NCI-H146 (cell line): Measurements from ENCODE around the gene ATP6V1G1.
"Not testable (repeated sequence)": the region's sequence is repeated elsewhere in the genome, so short reads cannot be mapped to it uniquely, and the experiment has no call there.

ENCODE experiments used
- DNase-seq: peaks from one replicate; lab custom pipeline; 2025; lab: John Stamatoyannopoulos, UW

Gene ATP6V1G1, protein sequence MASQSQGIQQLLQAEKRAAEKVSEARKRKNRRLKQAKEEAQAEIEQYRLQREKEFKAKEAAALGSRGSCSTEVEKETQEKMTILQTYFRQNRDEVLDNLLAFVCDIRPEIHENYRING

DNA sequence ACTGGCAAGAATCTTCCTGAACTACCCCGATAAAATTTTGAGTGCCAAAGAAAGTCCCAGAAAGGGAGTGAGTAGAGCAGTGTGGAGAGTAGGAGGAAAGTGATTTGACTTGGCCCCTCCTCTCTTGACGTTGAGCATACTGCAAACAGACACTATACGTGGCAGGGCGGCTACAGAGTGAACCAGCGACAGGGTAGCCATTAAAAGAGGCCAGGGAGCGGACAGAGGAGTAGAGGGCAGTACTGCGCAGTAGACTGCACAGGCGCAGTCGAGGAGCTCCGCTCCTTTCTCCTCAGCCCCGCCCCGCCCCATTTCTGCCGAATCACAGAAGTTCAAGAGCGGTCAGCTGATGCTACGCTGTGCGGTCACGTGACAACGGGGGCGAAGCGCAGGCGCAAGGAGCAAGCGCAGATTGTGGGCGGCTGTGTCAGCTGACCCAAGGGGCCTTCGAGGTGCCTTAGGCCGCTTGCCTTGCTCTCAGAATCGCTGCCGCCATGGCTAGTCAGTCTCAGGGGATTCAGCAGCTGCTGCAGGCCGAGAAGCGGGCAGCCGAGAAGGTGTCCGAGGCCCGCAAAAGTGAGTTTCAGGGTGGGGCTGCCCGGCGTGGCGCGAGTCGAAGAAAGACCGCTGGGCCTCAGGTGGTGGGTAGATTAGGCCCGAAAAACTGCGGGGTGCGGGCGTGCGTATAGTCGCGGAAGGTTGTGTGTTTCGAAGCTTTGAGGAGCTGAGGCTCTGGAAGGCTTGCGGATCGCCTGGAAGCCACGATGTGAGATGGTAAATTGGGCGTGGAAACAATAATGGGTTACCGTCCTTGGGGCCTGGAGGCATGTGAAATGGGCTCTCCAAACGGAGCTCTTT, at the start of gene ATP6V1G1:
Gene ATP6V1G1, plus strand, starts transcription at position 425 of the 858 bp plus-strand sequence. Its CDS starts 70 bp downstream, at position 495.
- peak; percentile 97 for DNase-seq

DNA sequence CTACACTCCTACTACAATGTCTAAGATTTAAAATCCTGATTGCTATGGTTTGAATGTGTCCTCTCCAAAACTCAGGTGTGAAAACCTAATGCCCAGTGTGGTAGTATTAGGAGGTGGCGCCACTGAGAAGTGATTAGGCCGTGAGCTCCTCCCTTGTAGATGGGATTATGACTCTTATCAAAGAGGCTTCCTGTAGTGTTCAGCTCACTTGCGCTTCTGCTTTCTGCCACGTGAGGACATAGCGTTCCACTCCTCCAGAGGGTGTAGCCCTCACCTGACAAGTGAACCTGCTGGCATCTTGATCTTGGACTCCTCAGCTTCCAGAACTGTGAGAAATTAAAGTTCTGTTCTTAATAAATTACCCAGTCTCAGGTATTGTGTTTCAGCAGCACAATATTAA, 49.3 kb upstream of the ATP6V1G1 start:
- DNase-seq = peak; percentile 21

DNA sequence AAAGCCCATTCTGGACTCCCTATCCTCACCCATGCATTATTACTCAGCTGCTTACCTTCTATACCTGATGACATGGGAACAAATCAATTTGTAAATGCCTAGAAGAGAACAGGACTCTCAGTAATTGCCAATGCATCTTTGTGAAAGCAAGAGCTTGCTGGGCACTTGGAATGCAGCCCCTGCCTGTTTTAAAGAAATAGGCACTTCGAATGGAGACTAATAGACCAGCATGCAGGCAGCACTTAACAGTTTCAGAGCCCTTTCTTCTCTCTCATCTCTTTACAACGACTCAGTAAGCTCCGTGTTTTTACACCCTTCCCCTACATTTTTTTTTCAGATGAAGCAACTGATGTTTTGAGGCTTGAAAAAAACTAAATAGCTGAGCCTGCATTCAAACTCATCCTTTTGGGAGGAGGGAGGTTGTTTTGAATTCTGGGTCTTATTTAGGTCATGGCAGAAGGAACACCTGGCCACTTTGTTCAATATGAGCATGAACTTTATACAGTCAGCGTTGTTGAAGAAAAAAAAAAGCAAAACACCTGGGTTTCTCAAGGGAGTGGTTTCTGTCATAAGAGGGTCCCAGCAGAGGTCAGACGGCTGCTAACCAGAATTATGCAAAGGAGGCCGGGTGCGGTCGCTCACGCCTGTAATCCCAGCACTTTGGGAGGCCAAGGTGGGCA, 47.7 kb upstream of the ATP6V1G1 start:
- DNase-seq = no peak

DNA sequence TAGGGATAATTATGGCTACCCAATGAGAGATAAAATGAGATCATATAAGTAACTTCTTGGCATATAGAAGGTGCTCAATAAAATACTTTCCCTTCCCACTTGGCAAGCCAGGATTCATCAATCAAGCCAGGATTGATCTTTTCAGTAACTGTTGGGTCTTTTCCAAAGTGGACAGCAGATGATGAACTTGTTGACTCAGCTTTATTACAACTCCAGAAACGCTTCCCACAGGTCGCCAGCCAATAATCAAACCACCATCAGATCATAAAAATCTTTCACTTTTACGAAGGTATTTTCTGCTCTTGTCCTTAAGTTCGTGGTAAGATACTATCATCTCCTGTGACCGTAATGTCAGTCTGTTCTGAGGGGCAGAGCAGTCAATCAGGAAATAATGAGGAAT, 42.5 kb upstream of the ATP6V1G1 start:
- no peak for DNase-seq

DNA sequence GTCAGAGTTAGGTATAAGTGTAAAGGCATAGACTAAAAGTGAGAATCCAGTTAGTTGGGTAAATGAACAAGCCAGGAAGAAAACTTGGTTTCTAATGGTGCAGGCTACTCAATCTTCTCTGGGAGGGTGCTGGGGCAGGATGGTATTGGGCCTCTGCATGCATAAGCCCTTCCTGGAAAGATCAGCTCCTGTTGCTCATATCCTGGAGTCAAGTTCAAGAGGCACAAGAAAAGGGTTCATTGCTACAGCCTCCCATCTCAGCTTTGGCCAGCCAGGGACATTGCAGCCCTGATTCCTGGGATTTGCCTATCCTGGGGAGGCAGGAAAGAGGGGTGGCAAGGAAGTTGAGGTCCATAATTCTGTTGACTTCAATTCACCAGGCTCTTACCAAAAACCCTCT, 40.7 kb upstream of the ATP6V1G1 start:
- no peak for DNase-seq

DNA sequence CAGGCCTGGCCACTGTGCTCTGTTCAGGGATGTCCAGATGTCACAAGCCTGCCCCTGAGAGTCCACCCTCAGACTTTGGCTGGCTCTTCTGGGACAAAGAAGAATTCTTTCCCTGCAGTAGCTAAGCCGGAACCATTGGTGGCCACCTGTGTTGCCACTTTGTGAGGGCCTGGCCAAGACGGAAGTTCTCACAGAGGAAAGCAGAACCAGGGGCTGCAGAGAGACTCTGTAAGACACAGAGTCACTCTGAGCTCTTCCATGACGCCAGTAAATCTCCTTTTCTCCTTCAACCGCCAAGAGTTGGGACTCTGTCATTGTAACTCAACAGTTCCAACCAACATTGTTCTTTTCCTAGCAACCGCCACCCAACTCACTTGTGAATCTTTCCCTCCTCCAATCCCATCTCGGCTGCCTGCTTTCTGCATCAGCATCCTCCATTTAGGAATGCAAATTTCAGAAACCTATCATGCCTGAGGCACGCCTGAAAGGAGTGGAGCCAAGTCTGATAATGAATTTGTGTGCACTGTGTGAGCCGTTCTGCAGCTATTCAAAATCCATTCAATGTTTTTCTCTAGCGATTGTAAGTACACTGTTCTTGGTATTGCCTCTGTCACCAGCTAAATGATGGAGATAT, 37.8 kb upstream of the ATP6V1G1 start:
- DNase-seq = no peak

DNA sequence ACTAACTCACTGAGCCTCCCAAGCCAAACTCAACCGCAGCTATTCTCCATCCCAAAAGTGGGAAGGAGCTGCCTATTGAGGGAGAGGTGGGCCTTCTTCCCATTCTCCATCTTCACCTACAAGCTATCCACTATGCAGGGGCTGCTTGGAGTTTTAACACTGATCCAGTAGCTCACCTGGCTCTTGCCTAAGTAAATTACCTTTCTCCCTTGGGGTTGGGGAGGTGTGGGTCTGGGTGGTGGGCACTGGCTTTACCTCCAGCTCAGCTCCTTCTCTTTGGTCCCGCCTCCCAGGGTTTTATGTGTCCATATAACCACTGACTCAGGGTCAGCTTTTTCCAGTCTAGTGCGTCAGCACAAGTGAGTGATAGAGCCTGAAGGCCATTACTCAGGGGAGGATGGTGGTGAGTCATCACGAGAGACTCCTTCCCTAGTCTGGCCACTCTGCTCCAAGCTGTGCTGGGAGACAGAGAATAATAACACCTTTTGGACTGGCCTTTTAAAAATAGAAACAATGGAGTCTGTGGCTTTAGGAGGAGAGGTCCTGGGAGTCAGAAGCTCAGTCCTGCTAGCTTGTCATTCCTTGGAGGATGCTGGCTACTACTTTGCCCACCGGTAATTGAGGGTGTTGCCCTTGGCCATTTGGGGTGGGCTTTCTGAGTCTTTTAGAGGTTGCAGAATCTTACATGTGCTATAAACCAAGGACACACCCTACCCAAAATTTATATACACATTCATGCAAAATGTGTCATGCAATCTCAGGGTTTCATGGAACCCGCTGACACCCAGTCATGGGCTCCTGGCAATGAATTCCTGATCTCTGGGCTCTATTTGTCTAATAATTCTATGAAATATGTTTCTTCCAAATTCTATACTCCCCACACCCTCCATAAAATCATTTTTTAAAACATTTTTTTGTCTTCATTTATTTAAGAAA, 35.6 kb upstream of the ATP6V1G1 start:
- no peak for DNase-seq

DNA sequence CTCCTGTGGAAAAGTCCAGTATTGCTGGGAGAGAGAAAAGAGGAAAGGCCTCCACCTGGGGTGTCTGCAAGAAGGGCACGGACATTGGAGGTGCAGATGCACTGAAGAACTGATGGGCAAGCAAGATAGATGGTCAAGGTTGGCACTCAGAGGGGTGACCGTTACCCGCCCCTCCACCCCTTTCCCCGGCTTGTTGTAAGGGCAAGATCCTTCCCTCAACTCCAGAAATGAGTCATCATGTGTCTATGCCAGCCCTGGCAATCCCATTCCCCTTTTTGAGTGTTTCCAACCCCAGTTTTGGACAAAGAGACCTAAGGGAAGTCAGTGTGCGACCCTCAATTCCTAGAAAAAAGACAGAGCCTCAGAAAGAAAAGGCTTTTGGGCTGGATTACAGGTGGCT, 34.9 kb upstream of the ATP6V1G1 start:
- DNase-seq = no peak

DNA sequence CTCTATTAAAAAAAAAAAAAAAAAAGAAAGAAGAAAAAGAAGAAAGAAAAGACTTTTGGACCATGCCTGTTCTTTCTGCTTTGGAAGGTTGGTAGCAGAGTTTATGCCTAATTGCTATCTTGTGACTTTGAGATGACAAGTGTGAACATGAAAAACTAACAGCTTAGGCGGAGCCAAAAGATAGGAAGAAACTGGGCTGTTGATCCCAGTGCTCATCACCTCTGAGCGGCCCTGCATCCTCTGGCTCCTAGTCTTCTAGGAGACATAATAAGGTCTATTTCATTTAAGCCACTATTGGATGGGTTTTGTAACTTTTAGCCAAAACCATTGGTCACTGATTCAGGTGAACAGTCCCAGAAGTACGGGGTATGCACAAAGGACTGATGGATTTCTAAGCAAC, 34.4 kb upstream of the ATP6V1G1 start:
- no peak for DNase-seq

DNA sequence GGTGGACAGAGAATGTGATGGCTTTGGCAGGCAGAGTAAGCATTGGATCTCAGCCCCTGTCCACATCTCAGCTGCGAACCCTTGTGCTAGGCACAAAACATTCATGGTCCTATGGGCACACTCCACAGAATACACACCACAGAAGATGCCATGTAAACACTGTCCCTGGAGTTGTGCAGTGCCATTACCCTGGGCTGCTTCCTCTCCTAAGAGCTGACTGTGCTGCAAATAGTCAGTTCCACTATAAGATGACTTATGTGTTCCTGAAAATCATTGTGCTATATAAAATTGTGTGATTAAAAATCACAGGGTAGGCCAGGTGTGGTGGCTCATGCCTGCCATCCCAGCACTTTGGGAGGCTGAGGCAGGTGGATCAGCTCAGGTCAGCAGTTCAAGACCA, 31.9 kb upstream of the ATP6V1G1 start:
- no peak for DNase-seq

DNA sequence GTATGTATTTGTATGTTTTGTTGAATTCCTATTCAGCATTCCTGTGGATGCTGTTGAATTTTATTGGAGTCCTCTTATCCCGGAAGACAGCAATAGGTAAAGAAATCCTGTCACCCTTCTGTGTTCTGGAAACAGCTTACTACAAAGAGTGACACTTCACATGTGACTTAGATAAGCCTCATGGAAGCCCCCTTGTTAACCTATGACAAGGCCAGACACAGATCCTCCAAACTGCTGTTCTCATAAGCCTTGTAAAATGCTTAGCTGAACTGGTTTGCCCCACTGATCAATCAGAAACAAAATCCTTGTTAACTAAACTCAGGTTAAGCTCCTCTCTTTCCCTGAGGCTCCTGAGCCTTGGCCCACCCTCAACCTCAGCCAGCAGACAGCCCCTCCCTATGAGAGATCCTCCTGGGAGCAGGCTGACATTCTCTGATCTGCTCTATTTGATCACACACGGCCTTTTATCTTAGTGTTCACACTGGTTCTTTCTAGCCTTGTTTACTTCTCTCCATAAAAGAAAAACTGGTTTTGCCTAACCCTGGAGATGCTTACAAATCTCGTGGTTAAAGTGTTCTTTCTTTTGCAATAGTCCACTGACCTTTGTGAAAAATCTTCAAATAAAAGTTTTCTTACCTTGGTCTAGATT, 29.4 kb upstream of the ATP6V1G1 start:
- DNase-seq = no peak

DNA sequence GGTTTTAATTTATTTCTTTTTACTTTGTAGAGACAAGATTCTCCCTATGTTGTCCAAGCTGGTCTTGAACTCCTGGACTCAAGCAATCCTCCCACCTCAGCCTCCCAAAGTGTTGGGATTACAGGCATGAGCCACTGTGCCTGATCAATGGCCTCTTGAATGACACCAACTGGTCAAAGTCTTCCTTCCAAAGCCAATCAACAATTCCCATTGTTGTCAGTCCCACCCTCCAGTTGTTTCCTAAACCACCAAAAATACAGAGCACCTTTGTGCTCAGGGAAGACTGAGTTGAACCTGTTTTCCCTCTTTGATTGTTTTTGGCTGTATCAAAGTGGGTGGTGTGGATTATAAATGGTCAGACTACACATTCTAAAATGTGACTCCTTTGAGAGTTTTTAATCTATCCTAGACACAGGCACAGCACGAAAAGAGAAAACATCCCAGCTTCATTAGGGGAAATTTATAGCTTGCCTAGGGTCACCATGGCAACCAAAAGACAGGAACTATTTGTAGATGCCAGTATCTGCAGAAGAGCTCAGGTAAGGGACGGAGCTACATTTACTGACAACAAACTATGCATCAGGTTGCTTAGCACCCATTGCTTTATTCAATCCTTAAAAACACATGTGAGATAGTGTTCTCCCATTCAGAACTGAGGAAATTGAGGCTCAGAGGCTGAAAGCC, 27.6 kb upstream of the ATP6V1G1 start:
- DNase-seq = no peak

DNA sequence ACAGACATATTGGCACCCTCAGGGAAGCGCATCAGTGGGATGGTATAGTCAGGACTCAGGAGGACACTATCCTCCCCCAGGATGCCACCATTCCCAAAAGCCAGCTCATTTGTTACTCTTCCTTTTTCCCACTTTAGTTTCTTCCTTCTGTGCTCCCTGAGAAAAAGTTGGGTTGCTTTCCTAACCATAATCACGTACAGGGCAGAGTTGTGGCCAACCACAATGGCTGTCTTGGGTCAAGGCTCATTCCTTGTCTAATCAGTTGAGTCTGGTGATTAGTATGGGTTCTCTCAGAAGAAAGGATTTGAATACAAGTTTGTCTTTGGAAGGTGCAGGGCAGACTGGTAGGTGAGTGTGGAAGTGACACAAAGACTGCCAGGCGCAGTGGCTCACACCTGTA, 26.6 kb upstream of the ATP6V1G1 start:
- no peak for DNase-seq

DNA sequence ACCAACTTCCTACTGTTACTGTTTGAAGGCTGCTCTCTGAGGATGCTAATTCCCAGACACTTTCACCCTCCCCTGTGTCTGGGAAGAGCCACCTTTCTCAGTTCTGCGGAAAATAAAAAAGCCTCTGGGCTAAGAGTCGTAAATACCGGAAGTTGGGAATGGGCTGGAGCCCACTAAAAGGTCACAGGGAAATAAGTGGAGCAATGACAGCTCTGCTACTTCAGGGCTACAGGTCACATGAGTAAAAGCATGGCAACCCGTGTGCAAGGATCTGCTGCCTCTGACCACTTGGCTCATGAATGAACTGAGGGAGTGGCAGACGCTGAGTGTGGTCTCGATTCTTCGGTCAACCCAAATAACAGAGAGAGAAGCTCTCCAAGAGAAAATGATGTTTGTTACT, 25.8 kb upstream of the ATP6V1G1 start:
- no peak for DNase-seq

DNA sequence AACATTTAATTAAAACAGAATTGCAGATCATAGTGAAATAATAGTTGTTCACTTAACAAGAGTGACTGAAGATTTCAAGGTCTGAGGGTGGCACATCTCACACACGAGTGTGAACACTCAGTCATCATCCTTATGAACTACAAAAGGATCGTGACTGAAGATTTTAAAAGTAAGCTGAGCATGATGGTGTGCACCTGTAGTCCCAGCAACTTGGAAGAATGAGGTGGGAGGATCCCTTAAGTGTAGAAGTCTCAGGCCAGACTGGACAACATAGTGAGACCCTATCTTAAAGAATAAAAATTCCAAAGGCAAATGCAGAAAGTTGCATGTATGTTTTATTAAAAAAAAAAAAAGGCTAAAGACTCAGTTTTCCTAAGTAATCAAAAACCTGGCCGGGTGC, 22.4 kb upstream of the ATP6V1G1 start:
- no peak for DNase-seq

DNA sequence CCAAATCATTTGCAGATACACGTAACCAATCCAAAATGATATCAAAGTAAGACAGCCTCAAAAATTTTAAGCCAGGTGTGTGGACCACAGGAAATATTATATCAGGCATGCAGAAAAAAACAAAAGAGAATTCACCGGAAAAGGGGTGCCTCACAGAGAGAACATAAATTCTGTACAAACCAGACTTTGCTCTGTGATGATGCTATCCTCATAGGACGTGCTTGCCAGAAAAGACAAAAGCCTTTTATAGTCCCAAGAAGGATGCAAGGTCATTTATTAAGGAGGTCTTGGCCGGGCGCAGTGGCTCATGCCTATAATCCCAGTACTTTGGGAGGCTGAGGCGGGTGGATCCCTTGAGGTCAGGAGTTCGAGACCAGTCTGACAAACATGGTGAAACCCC, 16.8 kb upstream of the ATP6V1G1 start:
- DNase-seq = no peak

DNA sequence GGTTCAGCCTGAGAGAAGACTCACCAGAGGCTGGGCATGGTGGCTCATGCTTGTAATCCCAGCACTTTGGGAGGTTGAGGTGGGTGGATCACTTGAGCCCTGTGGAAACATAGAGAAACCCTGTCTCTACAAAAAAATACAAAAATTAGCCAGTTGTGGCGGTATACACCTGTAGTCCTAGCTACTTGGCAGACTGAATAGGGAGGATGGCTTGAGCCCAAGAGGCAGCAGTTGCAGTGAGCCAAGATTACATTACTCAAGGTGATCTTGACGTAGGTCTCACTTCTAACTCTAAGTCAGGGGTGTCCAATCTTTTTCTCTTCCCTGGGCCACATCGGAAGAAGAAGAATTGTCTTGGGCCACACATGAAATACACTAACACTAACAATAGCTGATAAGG, 16.2 kb upstream of the ATP6V1G1 start:
- DNase-seq = no peak

DNA sequence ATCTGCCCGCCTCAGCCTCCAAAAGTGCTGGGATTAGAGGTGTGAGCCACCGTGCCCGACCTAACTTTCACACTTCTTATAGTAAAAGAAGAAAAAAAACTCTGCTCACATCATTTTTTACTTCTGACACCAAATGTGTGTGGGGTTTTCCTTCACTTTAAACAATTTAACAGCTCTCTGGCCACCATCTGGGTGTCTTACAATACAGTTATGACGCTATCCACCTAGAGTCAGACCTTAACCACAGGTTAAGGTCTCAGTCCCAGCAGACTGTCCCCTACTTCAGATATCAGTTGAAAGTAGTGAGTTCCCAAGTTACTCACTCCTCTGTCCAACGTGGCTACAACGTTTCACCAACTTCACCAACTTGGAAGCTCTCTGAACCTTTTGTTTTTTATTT, 15.4 kb upstream of the ATP6V1G1 start:
- DNase-seq = no peak

DNA sequence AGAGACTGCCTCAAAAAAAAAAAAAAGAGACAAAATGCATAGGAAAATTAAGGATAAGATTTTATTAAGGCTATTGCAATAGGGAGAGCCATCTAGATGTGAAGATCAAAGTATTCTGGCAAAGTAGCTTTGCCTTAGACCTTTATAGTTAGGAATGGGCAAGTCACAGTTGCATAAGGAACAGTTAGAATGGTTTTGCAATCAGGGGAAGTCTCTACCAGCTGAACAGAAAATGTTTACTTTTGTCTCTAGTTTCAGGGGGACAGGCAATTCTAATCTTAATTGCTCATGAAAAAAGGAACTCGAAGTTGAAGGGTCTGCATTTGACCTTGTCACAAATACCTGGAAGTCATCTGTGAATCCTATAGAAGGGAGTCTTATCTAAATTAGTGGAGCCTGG, 13.1 kb upstream of the ATP6V1G1 start:
- DNase-seq = no peak

DNA sequence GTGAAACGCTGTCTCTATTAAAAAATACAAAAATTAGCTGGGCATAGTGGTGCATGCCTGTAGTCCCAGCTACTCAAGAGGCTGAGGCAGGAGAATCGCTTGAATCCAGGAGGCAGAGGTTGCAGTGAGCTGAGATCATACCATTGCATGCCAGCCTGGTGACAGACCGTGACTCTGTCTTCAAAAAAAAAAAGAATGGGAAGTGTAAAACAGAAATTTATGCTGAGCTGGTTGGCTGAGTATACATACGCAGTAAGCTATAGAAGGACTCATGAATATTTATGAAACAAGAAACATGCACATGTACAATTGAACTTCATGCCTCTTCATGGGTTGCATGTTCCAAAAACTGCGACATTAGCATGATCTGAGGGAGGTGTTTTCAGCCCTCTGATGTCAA, 10.8 kb upstream of the ATP6V1G1 start:
- DNase-seq = not testable (repeated sequence)

DNA sequence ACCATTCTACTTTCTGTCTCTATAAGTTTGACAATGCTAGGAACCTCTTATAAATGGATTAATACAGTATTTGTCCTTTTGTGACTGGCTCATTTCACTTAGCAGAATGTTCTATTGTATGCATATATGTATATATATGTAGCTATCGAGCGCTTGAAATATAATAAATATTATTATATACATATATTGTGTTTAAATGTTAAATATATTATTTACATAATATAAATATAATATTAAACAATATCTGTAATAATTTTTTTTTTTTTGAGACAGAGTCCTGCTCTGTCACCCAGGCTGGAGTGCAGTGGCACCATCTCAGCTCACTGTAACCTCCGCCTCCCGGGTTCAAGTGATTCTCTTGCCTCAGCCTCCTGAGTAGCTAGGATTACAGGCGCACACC, 9.4 kb upstream of the ATP6V1G1 start:
- DNase-seq = not testable (repeated sequence)
